Panc1 (cell line): ENCODE data around the gene TMED8. TPM values are rescaled to one million over a fixed set of nuclear protein-coding genes. Genes with fewer than 3 reads are reported as not detected.

Experiments used
- ATAC-seq: fragments of 200-7000 bp; cut with Tn5 transposase; 2 replicates; pipeline ENCODE4 v1.9.1; 2020; ENCODE audit warnings: mild to moderate bottlenecking, moderate library complexity
- BruUV-seq: library from RNA; stranded (reverse); fragments of 400-500 nt; replicated peaks from 2 replicates; lab custom pipeline; 2021; lab: Mats Ljungman, UMichigan
- CTCF ChIA-PET: fragments of 300-600 bp; sonication (Branson Sonifier 250); formaldehyde crosslinking; loops from one replicate; lab custom pipeline; 2022; ENCODE audit warnings: antibody characterized with exemption; lab: Charles Lee
- POLR2A ChIA-PET: fragments of 300-600 bp; sonication (Branson Sonifier 250); formaldehyde crosslinking; loops from one replicate; lab custom pipeline; 2022; ENCODE audit warnings: antibody characterized with exemption; lab: Charles Lee
- DNase-seq: peaks from one replicate; pipeline ENCODE4 v3.0.0-alpha.2; 2010; ENCODE audit warnings: low read depth, low spot score
- H3K27ac ChIP-seq: 2 replicates; pipeline ENCODE4 v1.5.1; 2011; ENCODE audit warnings: mild to moderate bottlenecking, low read length, inconsistent platforms
- H3K27me3 ChIP-seq: fragments of 200-500 bp; sonication (Bioruptor generic); 2 replicates; pipeline ENCODE4 v1.6.0; 2014; ENCODE audit warnings: low read length, inconsistent platforms; ENCODE audit not compliant: control insufficient read depth, insufficient read depth
- H3K36me3 ChIP-seq: fragments of 200-500 bp; sonication (Bioruptor generic); 2 replicates; pipeline ENCODE4 v1.5.1; 2014; ENCODE audit warnings: inconsistent platforms, mild to moderate bottlenecking, low read length, moderate library complexity; ENCODE audit not compliant: control insufficient read depth, insufficient read depth
- H3K4me1 ChIP-seq: 2 replicates; pipeline ENCODE4 v1.5.1; 2011; ENCODE audit warnings: inconsistent platforms, mild to moderate bottlenecking, low read length, moderate library complexity; ENCODE audit not compliant: control insufficient read depth, insufficient read depth
- H3K4me3 ChIP-seq, 2 experiments: 2 replicates each; pipeline ENCODE4 v1.5.1; 2011 to 2012; ENCODE audit warnings: low read depth in 2 of 2, low read length in 2 of 2, mild to moderate bottlenecking in 2 of 2, inconsistent platforms in 1 of 2, moderate library complexity in 1 of 2
- H3K9me3 ChIP-seq: fragments of 200-500 bp; sonication (Bioruptor generic); 2 replicates; pipeline ENCODE4 v1.5.1; 2014; ENCODE audit warnings: low read depth, mild to moderate bottlenecking, inconsistent platforms, low read length, moderate library complexity; ENCODE audit not compliant: control insufficient read depth, insufficient read depth
- POLR2AphosphoS5 ChIP-seq: IDR thresholded peaks from 2 replicates; pipeline ENCODE4 v1.6.1; 2012; ENCODE audit warnings: mild to moderate bottlenecking, low read depth, low read length, moderate library complexity
- SIN3A ChIP-seq: IDR thresholded peaks from 2 replicates; pipeline ENCODE4 v1.6.1; 2012; ENCODE audit warnings: low read depth, mild to moderate bottlenecking, low read length, moderate library complexity, borderline replicate concordance; ENCODE audit not compliant: insufficient read depth
- TCF7L2 ChIP-seq: IDR thresholded peaks from 2 replicates; pipeline ENCODE4 v1.6.1; 2011; ENCODE audit warnings: mild to moderate bottlenecking, low read depth, low read length, inconsistent platforms
- in situ Hi-C: cut with HindIII; loops from 2 replicates; pipeline ENCODE4 v1.10.0; 2016; ENCODE audit warnings: low sequenced_read_pairs, low pct_unique_long_range_greater_than_20kb
- intact Hi-C: fragments of 100-400 bp; cut with micrococcal nuclease; formaldehyde crosslinking; loops from one replicate; pipeline ENCODE4 v1.10.0; 2022; ENCODE audit not compliant: unreplicated experiment
- total RNA-seq: library from RNA; stranded (reverse); gene quantifications from one replicate; pipeline ENCODE4 v1.2.1, GENCODE V29; 2021; ENCODE audit not compliant: unreplicated experiment
- TF ChIP-seq, protein P1 (sequence below): fragments of 450-650 bp; IDR thresholded peaks from 2 replicates; pipeline ENCODE4 v1.5.1; 2017; ENCODE audit warnings: mild to moderate bottlenecking
- TF ChIP-seq, protein P2 (sequence below), 2 experiments: IDR thresholded peaks; 2 replicates each; pipeline ENCODE4 v1.6.1; 2011 to 2012; ENCODE audit warnings: low read depth in 2 of 2, control low read depth in 1 of 2, low read length in 1 of 2, mild to moderate bottlenecking in 1 of 2, moderate library complexity in 1 of 2; ENCODE audit not compliant: insufficient read depth in 1 of 2

Gene TMED8
- total RNA-seq, 1 experiment from 2014 or later: 8.5 TPM

DNA sequence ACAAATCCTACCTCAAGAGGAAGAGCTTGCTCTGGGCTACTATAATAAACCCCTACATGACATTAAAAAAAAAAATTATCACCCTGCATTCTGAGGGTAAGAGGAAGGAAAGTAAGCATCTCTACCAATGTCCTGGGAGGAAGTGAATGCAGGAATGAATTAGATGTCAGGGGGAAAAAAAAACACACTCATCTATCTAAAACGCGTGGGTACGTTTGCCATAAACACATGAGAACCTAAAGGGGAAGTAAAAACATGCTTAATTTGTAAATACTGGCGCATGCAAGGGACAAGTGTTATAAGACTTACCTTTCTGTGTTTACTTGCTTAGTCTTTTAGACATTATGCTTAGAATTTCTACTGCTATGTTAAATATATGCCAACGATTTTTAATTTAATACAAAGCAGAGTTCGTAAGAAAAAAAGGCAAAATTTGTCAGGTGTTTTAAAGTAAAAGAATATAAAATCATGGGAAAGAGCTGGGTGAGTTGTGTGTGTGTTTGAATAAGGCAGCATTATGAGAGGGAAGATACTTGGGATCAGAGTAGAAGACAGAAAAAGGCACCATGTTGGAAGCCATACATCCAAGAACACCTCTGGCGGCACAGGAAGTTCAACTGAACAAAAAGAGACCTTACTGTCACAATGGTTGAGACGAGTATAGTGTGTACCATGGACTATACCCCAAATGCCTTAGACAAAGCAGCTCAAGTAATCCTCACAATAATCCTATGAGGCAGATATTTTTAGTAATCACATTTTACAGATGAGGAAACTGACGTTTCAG, 1.5 kb downstream of the TMED8 start:
- ChIA-PET POLR2A (interaction anchor here (0.6 kb wide), 1 partner anchor 18 kb away, joined by 3 read pairs; no protein-coding TSS in a partner anchor), CTCF (no interaction called here)
- peak overlapping the region; percentile 78; the same call in 1 of the 2 replicates for H3K27ac ChIP-seq
- H3K4me3 ChIP-seq: peak overlapping the region; percentile 70 to 83
- no peaks in the 10 kb centered on the region; the same call in 1 of the 2 replicates for H3K36me3 ChIP-seq
- in situ Hi-C loops: no loop called here
- peaks cover 6% of the 10 kb centered on the region for H3K4me1 ChIP-seq
- ATAC-seq (no peak), DNase-seq (no peak)
- intact Hi-C loops: no loop called here
- no peaks in the 10 kb centered on the region for H3K27me3 ChIP-seq
- no peaks in the 10 kb centered on the region for H3K9me3 ChIP-seq
- TF ChIP-seq TCF7L2 (no peak), SIN3A (no peak)
- TF ChIP-seq, protein P1, sequence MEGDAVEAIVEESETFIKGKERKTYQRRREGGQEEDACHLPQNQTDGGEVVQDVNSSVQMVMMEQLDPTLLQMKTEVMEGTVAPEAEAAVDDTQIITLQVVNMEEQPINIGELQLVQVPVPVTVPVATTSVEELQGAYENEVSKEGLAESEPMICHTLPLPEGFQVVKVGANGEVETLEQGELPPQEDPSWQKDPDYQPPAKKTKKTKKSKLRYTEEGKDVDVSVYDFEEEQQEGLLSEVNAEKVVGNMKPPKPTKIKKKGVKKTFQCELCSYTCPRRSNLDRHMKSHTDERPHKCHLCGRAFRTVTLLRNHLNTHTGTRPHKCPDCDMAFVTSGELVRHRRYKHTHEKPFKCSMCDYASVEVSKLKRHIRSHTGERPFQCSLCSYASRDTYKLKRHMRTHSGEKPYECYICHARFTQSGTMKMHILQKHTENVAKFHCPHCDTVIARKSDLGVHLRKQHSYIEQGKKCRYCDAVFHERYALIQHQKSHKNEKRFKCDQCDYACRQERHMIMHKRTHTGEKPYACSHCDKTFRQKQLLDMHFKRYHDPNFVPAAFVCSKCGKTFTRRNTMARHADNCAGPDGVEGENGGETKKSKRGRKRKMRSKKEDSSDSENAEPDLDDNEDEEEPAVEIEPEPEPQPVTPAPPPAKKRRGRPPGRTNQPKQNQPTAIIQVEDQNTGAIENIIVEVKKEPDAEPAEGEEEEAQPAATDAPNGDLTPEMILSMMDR: no peak
- TSS peak; percentile 76 for BruUV-seq

DNA sequence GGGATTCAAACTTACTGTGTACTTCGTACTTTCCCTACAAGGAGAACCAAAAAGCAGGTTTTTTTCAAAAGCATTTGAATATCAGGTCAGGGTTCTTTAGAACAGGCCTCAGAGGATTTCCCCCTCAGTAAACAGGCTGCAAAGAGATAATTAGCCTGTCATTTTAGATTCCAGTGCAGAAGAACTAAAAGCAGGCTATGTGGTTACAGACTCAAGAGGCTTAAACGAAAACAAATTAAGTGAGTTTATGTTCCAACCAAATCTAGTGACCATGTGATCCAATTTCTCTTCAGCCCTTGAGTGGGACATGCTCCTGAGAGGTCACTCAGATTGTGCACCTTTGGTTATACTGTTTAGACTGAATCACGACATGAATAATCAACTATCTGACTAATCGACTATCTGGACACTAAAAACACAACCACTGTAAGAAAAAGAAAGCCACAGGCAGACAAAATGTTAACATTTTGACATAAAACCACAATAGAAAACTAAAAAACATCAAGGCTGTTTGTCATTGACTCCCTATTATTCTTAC, 4.5 kb downstream of the TMED8 start:
- Histone ChIP-seq H3K27ac (no peak overlapping the region), H3K27me3 (no peaks in the 10 kb centered on the region), H3K4me1 (peaks cover 6% of the 10 kb centered on the region), H3K9me3 (no peaks in the 10 kb centered on the region), H3K36me3 (no peaks in the 10 kb centered on the region; the same call in 1 of the 2 replicates), H3K4me3 (no peak overlapping the region)
- intact Hi-C loops (no loop called here), in situ Hi-C loops (no loop called here)
- BruUV-seq: no TSS peak
- DNase-seq (no peak), ATAC-seq (no peak)
- TF ChIP-seq POLR2AphosphoS5: no peak
- TF ChIP-seq, protein P2, sequence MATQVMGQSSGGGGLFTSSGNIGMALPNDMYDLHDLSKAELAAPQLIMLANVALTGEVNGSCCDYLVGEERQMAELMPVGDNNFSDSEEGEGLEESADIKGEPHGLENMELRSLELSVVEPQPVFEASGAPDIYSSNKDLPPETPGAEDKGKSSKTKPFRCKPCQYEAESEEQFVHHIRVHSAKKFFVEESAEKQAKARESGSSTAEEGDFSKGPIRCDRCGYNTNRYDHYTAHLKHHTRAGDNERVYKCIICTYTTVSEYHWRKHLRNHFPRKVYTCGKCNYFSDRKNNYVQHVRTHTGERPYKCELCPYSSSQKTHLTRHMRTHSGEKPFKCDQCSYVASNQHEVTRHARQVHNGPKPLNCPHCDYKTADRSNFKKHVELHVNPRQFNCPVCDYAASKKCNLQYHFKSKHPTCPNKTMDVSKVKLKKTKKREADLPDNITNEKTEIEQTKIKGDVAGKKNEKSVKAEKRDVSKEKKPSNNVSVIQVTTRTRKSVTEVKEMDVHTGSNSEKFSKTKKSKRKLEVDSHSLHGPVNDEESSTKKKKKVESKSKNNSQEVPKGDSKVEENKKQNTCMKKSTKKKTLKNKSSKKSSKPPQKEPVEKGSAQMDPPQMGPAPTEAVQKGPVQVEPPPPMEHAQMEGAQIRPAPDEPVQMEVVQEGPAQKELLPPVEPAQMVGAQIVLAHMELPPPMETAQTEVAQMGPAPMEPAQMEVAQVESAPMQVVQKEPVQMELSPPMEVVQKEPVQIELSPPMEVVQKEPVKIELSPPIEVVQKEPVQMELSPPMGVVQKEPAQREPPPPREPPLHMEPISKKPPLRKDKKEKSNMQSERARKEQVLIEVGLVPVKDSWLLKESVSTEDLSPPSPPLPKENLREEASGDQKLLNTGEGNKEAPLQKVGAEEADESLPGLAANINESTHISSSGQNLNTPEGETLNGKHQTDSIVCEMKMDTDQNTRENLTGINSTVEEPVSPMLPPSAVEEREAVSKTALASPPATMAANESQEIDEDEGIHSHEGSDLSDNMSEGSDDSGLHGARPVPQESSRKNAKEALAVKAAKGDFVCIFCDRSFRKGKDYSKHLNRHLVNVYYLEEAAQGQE (IDR thresholded peaks at IDR 0.05; ENCODE audit: insufficient read depth in 1 of 2, low read depth in 2 of 2, low read length in 1 of 2): no peak
- TF ChIP-seq, protein P1: no peak
- TF ChIP-seq SIN3A: no peak
- ChIA-PET CTCF (no interaction called here), POLR2A (no interaction called here)
